NCI-H460 (cell line): ENCODE results near the gene ADGRF4. TPM values are rescaled to one million over a fixed set of nuclear protein-coding genes. Genes with fewer than 3 reads are reported as not detected.

Source experiments
- DNase-seq: peaks from one replicate; pipeline ENCODE4 v3.0.0-alpha.2; 2016; ENCODE audit warnings: low read depth; ENCODE audit errors: extremely low read depth
- polyA plus RNA-seq: library from polyadenylated mRNA; depleted of rRNA; stranded (reverse); fragments of >200 nt; gene quantifications from 2 replicates; pipeline ENCODE4 v1.2.3, GENCODE V29; 2014; cell fraction: nucleus; rRNA removed
- total RNA-seq: library from RNA; depleted of rRNA; stranded (reverse); fragments of >200 nt; shearing (Covaris generic); gene quantifications from 2 replicates; pipeline ENCODE4 v1.2.3, GENCODE V29; 2014; rRNA removed

The ADGRF4 gene
- 0.12 and 0.17 TPM in 2 replicates for total RNA-seq
- polyA plus RNA-seq = not detected in 2 replicates

- DNase-seq = peak; percentile 23
These were observed at the start of gene ADGRF4 for GRCh38 chr6:47698342-47698787. ADGRF4 (plus strand) TSS chr6:47698580; CDS start chr6:47707246, 8,666 bp downstream.

- no peak for DNase-seq
These were observed 47.6 kb upstream of the ADGRF4 start for GRCh38 chr6:47650553-47651432.

- no peak for DNase-seq
These were observed 46.9 kb upstream of the ADGRF4 start for GRCh38 chr6:47651505-47651944.

GRCh38 chr6:47653706-47654105, 44.7 kb upstream of the ADGRF4 start:
- DNase-seq = no peak

GRCh38 chr6:47654255-47654654, 44.1 kb upstream of the ADGRF4 start:
- DNase-seq = no peak

GRCh38 chr6:47655719-47656595, 42.4 kb upstream of the ADGRF4 start:
- DNase-seq = no peak

GRCh38 chr6:47661960-47662359, 36.4 kb upstream of the ADGRF4 start:
- DNase-seq = no peak

- no peak for DNase-seq
These were observed 34.7 kb upstream of the ADGRF4 start for GRCh38 chr6:47663462-47664216.

- DNase-seq = no peak
These were observed 33.3 kb upstream of the ADGRF4 start for GRCh38 chr6:47665112-47665511.

GRCh38 chr6:47669684-47670513, 28.5 kb upstream of the ADGRF4 start:
- DNase-seq = no peak

GRCh38 chr6:47670851-47671250, 27.5 kb upstream of the ADGRF4 start:
- no peak for DNase-seq

- no peak for DNase-seq
These were observed 26.6 kb upstream of the ADGRF4 start for GRCh38 chr6:47671777-47672176.

- DNase-seq = no peak
These were observed 25.6 kb upstream of the ADGRF4 start for GRCh38 chr6:47672816-47673215.

GRCh38 chr6:47674673-47675072, 23.7 kb upstream of the ADGRF4 start:
- no peak for DNase-seq

GRCh38 chr6:47677381-47678100, 20.8 kb upstream of the ADGRF4 start:
- DNase-seq = no peak

- DNase-seq = no peak
These were observed 19.6 kb upstream of the ADGRF4 start for GRCh38 chr6:47678739-47679138.

GRCh38 chr6:47679322-47679906, 19.0 kb upstream of the ADGRF4 start:
- DNase-seq = no peak

GRCh38 chr6:47680051-47680450, 18.3 kb upstream of the ADGRF4 start:
- no peak for DNase-seq

GRCh38 chr6:47680724-47681123, 17.7 kb upstream of the ADGRF4 start:
- no peak for DNase-seq
